ENCODE results near the gene PTBP3. TPM values are rescaled to one million over a fixed set of nuclear protein-coding genes. Genes with fewer than 3 reads are reported as not detected.

PTBP3 gene
- total RNA-seq, 1 experiment from 2014 or later, result 73.1 TPM

GRCh38 chr9:112241491-112241890 lies 91.9 kb downstream of the PTBP3 start:
- BruUV-seq (replicated peaks), result no TSS peak
- Mint-ChIP-seq H3K9me3 (ENCODE audit: low read depth, unreplicated experiment) (no peaks in the 10 kb centered on the region), H3K4me3 (ENCODE audit: low read depth, unreplicated experiment) (no peak overlapping the region)

DNA sequence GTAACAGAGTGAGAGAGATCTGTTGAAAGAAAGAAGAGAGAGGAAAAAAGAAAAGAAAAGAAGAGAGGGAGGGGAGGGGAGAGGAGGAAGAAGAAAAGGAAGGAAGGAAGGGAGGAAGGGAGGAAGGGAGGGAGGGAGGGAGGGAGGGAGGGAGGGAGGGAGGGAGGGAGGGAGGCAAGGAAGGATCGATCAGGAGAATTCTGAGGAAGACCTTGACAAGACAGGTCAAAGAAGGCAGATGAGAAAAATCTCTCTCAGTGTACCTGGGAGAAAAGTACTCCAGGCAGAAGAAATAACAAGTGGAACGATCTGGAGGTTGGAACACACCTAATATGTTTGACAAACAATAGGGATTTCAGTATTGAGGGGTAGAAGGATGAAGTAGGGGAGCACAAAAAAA lies 93.7 kb downstream of the PTBP3 start:
- no TSS peak for BruUV-seq (replicated peaks)
- TF ChIP-seq, protein P1, sequence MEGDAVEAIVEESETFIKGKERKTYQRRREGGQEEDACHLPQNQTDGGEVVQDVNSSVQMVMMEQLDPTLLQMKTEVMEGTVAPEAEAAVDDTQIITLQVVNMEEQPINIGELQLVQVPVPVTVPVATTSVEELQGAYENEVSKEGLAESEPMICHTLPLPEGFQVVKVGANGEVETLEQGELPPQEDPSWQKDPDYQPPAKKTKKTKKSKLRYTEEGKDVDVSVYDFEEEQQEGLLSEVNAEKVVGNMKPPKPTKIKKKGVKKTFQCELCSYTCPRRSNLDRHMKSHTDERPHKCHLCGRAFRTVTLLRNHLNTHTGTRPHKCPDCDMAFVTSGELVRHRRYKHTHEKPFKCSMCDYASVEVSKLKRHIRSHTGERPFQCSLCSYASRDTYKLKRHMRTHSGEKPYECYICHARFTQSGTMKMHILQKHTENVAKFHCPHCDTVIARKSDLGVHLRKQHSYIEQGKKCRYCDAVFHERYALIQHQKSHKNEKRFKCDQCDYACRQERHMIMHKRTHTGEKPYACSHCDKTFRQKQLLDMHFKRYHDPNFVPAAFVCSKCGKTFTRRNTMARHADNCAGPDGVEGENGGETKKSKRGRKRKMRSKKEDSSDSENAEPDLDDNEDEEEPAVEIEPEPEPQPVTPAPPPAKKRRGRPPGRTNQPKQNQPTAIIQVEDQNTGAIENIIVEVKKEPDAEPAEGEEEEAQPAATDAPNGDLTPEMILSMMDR (IDR thresholded peaks at IDR 0.05; ENCODE audit: unreplicated experiment), result no peak
- no peaks in the 10 kb centered on the region for H3K9me3 Mint-ChIP-seq (ENCODE audit: low read depth, unreplicated experiment)
- intact Hi-C loops (cut with micrococcal nuclease; ENCODE audit: unreplicated experiment), result loop anchor here (10.0 kb wide), 2 partner anchors 75 to 125 kb away; no protein-coding TSS in a partner anchor
- H3K4me1 Mint-ChIP-seq (ENCODE audit: low read depth, unreplicated experiment), result no peaks in the 10 kb centered on the region
- H3K27me3 Mint-ChIP-seq (ENCODE audit: unreplicated experiment), result no peaks in the 10 kb centered on the region
- no peak overlapping the region for H3K4me3 Mint-ChIP-seq (ENCODE audit: low read depth, unreplicated experiment)
- H3K27ac Mint-ChIP-seq (ENCODE audit: unreplicated experiment), result no peak overlapping the region
- H3K36me3 Mint-ChIP-seq (ENCODE audit: insufficient read depth, unreplicated experiment), result no peaks in the 10 kb centered on the region
- DNase-seq, result no peak
- CTCF ChIA-PET, result no interaction called here

More at GRCh38 chr9:112241491-112241890, 91.9 kb downstream of the PTBP3 start:
- H3K36me3 Mint-ChIP-seq (ENCODE audit: insufficient read depth, unreplicated experiment), result no peaks in the 10 kb centered on the region
- no peaks in the 10 kb centered on the region for H3K27me3 Mint-ChIP-seq (ENCODE audit: unreplicated experiment)
- CTCF ChIA-PET, result no interaction called here
- DNase-seq, result no peak
- no peak overlapping the region for H3K27ac Mint-ChIP-seq (ENCODE audit: unreplicated experiment)
- TF ChIP-seq, protein P1 (IDR thresholded peaks at IDR 0.05; ENCODE audit: unreplicated experiment), result no peak
- intact Hi-C loops (cut with micrococcal nuclease; ENCODE audit: unreplicated experiment), result loop anchor here (10.0 kb wide), 1 partner anchor 127 kb away; no protein-coding TSS in a partner anchor
- H3K4me1 Mint-ChIP-seq (ENCODE audit: low read depth, unreplicated experiment), result no peaks in the 10 kb centered on the region

GRCh38 chr9:112239284-112239683 lies 94.1 kb downstream of the PTBP3 start:
- Mint-ChIP-seq H3K27ac (ENCODE audit: unreplicated experiment) (no peak overlapping the region), H3K27me3 (ENCODE audit: unreplicated experiment) (no peaks in the 10 kb centered on the region), H3K4me3 (ENCODE audit: low read depth, unreplicated experiment) (no peak overlapping the region), H3K4me1 (ENCODE audit: low read depth, unreplicated experiment) (no peaks in the 10 kb centered on the region), H3K36me3 (ENCODE audit: insufficient read depth, unreplicated experiment) (no peaks in the 10 kb centered on the region), H3K9me3 (ENCODE audit: low read depth, unreplicated experiment) (no peaks in the 10 kb centered on the region)
- no peak for DNase-seq
- CTCF ChIA-PET, result no interaction called here
- TF ChIP-seq, protein P1 (IDR thresholded peaks at IDR 0.05; ENCODE audit: unreplicated experiment), result no peak
- no TSS peak for BruUV-seq (replicated peaks)
- intact Hi-C loops (cut with micrococcal nuclease; ENCODE audit: unreplicated experiment), result loop anchor here (10.0 kb wide), 1 partner anchor 74 kb away; no protein-coding TSS in a partner anchor

GRCh38 chr9:112234779-112235178 lies 98.6 kb downstream of the PTBP3 start:
- CTCF ChIA-PET, result no interaction called here

More at GRCh38 chr9:112234779-112235178, 98.6 kb downstream of the PTBP3 start:
- H3K4me3 Mint-ChIP-seq (ENCODE audit: low read depth, unreplicated experiment), result no peak overlapping the region
- TF ChIP-seq, protein P1 (IDR thresholded peaks at IDR 0.05; ENCODE audit: unreplicated experiment), result no peak
- no peak for DNase-seq
- no peaks in the 10 kb centered on the region for H3K27me3 Mint-ChIP-seq (ENCODE audit: unreplicated experiment)
- intact Hi-C loops (cut with micrococcal nuclease; ENCODE audit: unreplicated experiment), result loop anchor here (10.0 kb wide), 1 partner anchor 70 kb away; no protein-coding TSS in a partner anchor
- no peak overlapping the region for H3K27ac Mint-ChIP-seq (ENCODE audit: unreplicated experiment)
- no TSS peak for BruUV-seq (replicated peaks)
- H3K4me1 Mint-ChIP-seq (ENCODE audit: low read depth, unreplicated experiment), result no peaks in the 10 kb centered on the region
- H3K9me3 Mint-ChIP-seq (ENCODE audit: low read depth, unreplicated experiment), result no peaks in the 10 kb centered on the region
- peaks cover 5% of the 10 kb centered on the region for H3K36me3 Mint-ChIP-seq (ENCODE audit: insufficient read depth, unreplicated experiment)

Measured in Calu3 (cell line).